HepG2 (cell line): ENCODE measurements around the gene CD68. TPM values are rescaled to one million over a fixed set of nuclear protein-coding genes. Genes with fewer than 3 reads are reported as not detected.
A peak's percentile ranks its signal among the peaks of the same experiment; 100 is the strongest.

Experiments
- FOXO1 ChIP-seq: sonication (generic); formaldehyde crosslinking; IDR thresholded peaks from 2 replicates; pipeline ENCODE4 v1.4.0; 2020; ENCODE audit warnings: missing genetic modification reagents
- HIVEP1 ChIP-seq: sonication (generic); formaldehyde crosslinking; IDR thresholded peaks from 2 replicates; pipeline ENCODE4 v1.4.0; 2020; ENCODE audit warnings: mild to moderate bottlenecking, missing genetic modification reagents
- SALL1 ChIP-seq: sonication (generic); formaldehyde crosslinking; IDR thresholded peaks from 2 replicates; pipeline ENCODE4 v1.8.0; 2022; ENCODE audit warnings: mild to moderate bottlenecking, missing genetic modification reagents
- SNAI1 ChIP-seq: sonication (generic); formaldehyde crosslinking; IDR thresholded peaks from 2 replicates; pipeline ENCODE4 v1.5.0; 2020; ENCODE audit warnings: mild to moderate bottlenecking, missing genetic modification reagents, borderline replicate concordance
- THAP11 ChIP-seq: IDR thresholded peaks from 2 replicates; pipeline ENCODE4 v1.6.1; 2016; ENCODE audit warnings: missing biosample characterization, missing genetic modification reagents
- TOPORS ChIP-seq: sonication (generic); formaldehyde crosslinking; IDR thresholded peaks from 2 replicates; pipeline ENCODE4 v1.8.0; 2023; ENCODE audit warnings: mild to moderate bottlenecking, missing genetic modification reagents
- ZNF577 ChIP-seq: sonication (generic); formaldehyde crosslinking; IDR thresholded peaks from 2 replicates; pipeline ENCODE4 v1.4.0; 2020; ENCODE audit warnings: mild to moderate bottlenecking, low read depth, missing genetic modification reagents, borderline replicate concordance
- ZNF589 ChIP-seq: sonication (generic); formaldehyde crosslinking; conservative IDR thresholded peaks from 2 replicates; pipeline ENCODE4 v1.8.0; 2022; ENCODE audit warnings: mild to moderate bottlenecking, moderate library complexity, missing genetic modification reagents
- polyA plus RNA-seq, 8 experiments: library from polyadenylated mRNA; depleted of rRNA in 3 of 8; stranded (reverse) in 7 of 8; unstranded in 1 of 8; fragments of >200 nt; fragmentation: Illumina TruSeq in 4 of 8; extraction: Trizol in 4 of 8; gene quantifications; 2 replicates each; pipeline versions ENCODE4 v1.2.1 to v1.2.3, GENCODE V29; 2011 to 2016; ENCODE audit warnings: low read depth in 4 of 8, missing spikeins in 1 of 8, mixed read lengths in 1 of 8; ENCODE audit not compliant: insufficient read depth in 1 of 8
- total RNA-seq, 5 experiments: library from RNA; depleted of rRNA; stranded (reverse); fragments of >200 nt; fragmentation: Illumina TruSeq; extraction: Trizol; gene quantifications; 2 replicates each; pipeline ENCODE4 v1.2.3, GENCODE V29; 2016; ENCODE audit warnings: low read depth in 1 of 5
- TF ChIP-seq, protein P1 (sequence below): sonication (generic); formaldehyde crosslinking; IDR thresholded peaks from 2 replicates; pipeline ENCODE4 v1.4.0; 2020; ENCODE audit warnings: missing genetic modification reagents
- TF ChIP-seq, protein P2 (sequence below): sonication (generic); formaldehyde crosslinking; IDR thresholded peaks from 2 replicates; pipeline ENCODE4 v1.5.0; 2020; ENCODE audit warnings: mild to moderate bottlenecking, missing genetic modification reagents, moderate library complexity
- TF ChIP-seq, protein P3 (sequence below): sonication (generic); formaldehyde crosslinking; IDR thresholded peaks from 2 replicates; pipeline ENCODE4 v1.8.1; 2023; ENCODE audit warnings: mild to moderate bottlenecking, missing genetic modification reagents
- TF ChIP-seq, protein P4 (sequence below): sonication (generic); formaldehyde crosslinking; IDR thresholded peaks from 2 replicates; pipeline ENCODE4 v1.4.0; 2020; ENCODE audit warnings: missing genetic modification reagents

CD68 gene
- total and polyA plus RNA-seq, 2 of the 13 experiments (the other 11 are each of a cell fraction or from before 2014, with no cell fraction given), result 10.3 to 104 TPM

DNA sequence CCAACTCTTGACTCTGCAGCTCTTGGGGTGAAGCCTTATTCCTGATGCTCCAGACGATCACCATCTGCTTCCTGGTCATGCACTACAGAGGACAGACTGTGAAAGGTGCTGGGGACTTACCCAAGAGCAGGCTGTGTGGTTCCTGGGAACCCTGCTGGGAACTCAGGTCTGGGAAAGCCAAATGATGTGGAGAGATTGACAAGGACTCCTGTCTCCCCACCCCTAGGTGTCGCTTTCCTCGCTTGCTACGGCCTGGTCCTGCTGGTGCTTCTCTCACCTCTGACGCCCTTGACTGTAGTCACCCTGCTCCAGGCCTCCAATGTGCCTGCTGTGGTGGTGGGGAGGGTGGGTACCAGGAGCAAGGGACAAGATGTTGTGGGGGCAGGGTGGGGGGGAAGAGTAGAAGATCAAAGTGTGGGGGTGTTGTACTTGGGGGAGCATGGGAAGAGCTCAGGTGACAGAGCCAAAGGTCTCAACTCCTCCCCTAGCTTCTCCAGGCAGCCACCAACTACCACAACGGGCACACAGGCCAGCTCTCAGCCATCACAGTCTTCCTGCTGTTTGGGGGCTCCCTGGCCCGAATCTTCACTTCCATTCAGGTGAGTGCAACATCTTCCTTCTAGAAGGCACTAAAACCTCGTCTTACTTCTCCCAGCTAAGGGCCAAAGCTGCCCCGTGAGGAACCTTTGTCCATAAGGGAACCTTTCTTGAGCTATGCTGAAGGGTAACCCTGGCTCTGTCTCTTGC, 7.4 kb downstream of the CD68 start (continued):
- TF ChIP-seq, protein P1, sequence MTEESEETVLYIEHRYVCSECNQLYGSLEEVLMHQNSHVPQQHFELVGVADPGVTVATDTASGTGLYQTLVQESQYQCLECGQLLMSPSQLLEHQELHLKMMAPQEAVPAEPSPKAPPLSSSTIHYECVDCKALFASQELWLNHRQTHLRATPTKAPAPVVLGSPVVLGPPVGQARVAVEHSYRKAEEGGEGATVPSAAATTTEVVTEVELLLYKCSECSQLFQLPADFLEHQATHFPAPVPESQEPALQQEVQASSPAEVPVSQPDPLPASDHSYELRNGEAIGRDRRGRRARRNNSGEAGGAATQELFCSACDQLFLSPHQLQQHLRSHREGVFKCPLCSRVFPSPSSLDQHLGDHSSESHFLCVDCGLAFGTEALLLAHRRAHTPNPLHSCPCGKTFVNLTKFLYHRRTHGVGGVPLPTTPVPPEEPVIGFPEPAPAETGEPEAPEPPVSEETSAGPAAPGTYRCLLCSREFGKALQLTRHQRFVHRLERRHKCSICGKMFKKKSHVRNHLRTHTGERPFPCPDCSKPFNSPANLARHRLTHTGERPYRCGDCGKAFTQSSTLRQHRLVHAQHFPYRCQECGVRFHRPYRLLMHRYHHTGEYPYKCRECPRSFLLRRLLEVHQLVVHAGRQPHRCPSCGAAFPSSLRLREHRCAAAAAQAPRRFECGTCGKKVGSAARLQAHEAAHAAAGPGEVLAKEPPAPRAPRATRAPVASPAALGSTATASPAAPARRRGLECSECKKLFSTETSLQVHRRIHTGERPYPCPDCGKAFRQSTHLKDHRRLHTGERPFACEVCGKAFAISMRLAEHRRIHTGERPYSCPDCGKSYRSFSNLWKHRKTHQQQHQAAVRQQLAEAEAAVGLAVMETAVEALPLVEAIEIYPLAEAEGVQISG (CRISPR knock-in tag), result 0 out of 2 replicates have a peak, but pooled peaks have one; percentile 23
- TF ChIP-seq, protein P2, sequence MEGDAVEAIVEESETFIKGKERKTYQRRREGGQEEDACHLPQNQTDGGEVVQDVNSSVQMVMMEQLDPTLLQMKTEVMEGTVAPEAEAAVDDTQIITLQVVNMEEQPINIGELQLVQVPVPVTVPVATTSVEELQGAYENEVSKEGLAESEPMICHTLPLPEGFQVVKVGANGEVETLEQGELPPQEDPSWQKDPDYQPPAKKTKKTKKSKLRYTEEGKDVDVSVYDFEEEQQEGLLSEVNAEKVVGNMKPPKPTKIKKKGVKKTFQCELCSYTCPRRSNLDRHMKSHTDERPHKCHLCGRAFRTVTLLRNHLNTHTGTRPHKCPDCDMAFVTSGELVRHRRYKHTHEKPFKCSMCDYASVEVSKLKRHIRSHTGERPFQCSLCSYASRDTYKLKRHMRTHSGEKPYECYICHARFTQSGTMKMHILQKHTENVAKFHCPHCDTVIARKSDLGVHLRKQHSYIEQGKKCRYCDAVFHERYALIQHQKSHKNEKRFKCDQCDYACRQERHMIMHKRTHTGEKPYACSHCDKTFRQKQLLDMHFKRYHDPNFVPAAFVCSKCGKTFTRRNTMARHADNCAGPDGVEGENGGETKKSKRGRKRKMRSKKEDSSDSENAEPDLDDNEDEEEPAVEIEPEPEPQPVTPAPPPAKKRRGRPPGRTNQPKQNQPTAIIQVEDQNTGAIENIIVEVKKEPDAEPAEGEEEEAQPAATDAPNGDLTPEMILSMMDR (CRISPR knock-in tag), result peak; percentile 73
- TF ChIP-seq THAP11 (CRISPR knock-in tag), result peak; percentile 30; the same call in 1 of the 2 replicates
- no peak for TF ChIP-seq ZNF577
- TF ChIP-seq ZNF589 (CRISPR knock-in tag), result no peak
- TF ChIP-seq TOPORS (CRISPR knock-in tag), result no peak
- TF ChIP-seq SNAI1 (CRISPR knock-in tag), result no peak
- TF ChIP-seq, protein P3, sequence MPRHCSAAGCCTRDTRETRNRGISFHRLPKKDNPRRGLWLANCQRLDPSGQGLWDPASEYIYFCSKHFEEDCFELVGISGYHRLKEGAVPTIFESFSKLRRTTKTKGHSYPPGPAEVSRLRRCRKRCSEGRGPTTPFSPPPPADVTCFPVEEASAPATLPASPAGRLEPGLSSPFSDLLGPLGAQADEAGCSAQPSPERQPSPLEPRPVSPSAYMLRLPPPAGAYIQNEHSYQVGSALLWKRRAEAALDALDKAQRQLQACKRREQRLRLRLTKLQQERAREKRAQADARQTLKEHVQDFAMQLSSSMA (CRISPR knock-in tag), result 0 out of 2 replicates have a peak, but pooled peaks have one; percentile 24
- no peak for TF ChIP-seq HIVEP1 (CRISPR knock-in tag)
- no peak for TF ChIP-seq FOXO1 (CRISPR knock-in tag)
- peak; percentile 41; the same call in 1 of the 2 replicates for TF ChIP-seq SALL1 (CRISPR knock-in tag)
- TF ChIP-seq, protein P4, sequence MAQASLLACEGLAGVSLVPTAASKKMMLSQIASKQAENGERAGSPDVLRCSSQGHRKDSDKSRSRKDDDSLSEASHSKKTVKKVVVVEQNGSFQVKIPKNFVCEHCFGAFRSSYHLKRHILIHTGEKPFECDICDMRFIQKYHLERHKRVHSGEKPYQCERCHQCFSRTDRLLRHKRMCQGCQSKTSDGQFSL (CRISPR knock-in tag), result no peak
